GM18507 (cell line): ENCODE measurements around the gene TAS1R1.

Experiments used
- DNase-seq: peaks from one replicate; pipeline ENCODE4 v3.0.0; 2011; ENCODE audit warnings: low read depth; ENCODE audit not compliant: insufficient read length; ENCODE audit errors: extremely low spot score
- FAIRE-seq: peaks from 2 replicates; lab custom pipeline; 2011; peaks lifted over from hg19 to GRCh38; lab: Jason Lieb, UNC

Gene TAS1R1

DNA sequence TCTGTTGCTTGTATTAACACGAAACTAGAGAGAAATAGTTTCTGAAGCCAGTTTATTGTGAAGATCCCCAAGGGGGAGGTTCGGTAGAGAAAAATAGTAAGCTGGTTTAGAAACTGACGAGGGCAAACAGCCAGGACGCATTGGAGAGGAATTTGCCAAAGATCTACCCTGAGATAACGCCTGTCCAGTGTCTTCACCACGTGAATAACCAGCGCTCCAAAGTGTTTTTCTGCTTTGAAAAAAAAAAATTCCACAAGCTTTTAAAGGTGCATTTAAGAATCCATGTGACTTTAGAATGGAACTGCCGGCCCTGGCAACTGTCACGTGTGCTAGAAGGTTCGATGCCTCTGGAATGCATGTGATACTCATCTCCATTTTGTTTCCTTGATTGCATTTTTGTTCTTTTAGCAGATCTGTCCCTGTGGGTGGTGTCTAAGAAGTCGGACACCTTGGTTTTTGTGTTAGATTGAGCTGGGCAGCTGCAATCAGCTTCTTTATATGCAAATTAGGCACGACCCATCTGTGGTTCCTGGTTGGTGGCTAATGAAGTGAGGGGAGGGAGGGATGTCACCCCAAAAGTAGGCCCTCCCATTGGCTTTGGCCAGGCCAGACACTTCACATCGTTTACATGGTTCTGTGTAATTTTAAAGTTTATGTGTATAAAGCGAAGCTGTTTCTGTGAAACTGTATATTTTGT lies 68.3 kb downstream of the TAS1R1 start:
- peak; percentile 5 for FAIRE-seq

DNA sequence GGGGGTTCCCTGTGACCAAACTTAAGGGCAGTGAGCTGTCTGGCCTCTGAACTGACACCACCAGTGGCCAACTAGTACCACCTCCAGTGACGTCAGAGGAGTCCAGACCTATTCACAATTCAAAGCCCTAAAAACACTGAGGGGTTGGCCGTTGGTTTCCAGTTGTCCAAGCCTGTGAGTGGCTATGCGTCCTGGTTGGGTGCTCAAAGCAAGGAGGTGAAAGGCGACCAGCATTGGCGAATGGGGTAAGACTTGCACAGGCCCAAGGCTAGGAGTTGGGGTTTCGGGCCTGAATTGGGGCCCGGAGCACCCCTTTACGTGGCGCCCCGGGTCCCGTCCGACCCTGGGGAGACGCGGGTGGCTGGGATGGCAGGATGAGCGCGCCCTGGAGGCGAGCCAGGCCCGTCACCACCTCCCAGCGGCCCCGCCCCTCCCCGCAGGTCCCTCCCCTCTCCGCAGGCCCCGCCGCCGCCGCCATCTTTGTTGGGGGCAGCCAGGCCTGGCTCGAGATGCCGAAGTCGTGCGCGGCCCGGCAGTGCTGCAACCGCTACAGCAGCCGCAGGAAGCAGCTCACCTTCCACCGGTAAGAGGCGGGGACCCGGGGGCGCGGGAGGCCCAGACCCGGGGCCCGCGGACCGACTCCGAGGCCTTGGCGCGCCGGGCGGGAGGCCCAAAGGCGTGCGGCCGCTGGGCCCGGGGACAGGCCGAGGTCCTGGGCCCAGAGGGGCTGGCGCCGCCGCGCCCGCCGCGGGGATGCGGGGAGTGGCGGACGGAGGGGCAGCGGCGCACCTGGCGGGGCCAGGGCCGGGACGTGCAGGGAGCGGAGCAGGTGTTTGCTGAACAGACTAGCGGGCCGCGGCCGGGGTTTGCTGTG lies 69.8 kb downstream of the TAS1R1 start, which contains the start of gene THAP3:
THAP3 (plus strand) TSS at position 159 of the 874 bp plus-strand sequence; CDS start at position 510, 351 bp downstream.
- DNase-seq (peak; percentile 84), FAIRE-seq (peak; percentile 86)

More for the DNA sequence above, 68.3 kb downstream of the TAS1R1 start:
- DNase-seq, result no peak

- DNase-seq (no peak), FAIRE-seq (peak; percentile 48)
Observed at GRCh38 chr1:6625584-6626149, 70.6 kb downstream of the TAS1R1 start.

GRCh38 chr1:6627031-6627430 lies 71.9 kb downstream of the TAS1R1 start:
- no peak for FAIRE-seq

DNA sequence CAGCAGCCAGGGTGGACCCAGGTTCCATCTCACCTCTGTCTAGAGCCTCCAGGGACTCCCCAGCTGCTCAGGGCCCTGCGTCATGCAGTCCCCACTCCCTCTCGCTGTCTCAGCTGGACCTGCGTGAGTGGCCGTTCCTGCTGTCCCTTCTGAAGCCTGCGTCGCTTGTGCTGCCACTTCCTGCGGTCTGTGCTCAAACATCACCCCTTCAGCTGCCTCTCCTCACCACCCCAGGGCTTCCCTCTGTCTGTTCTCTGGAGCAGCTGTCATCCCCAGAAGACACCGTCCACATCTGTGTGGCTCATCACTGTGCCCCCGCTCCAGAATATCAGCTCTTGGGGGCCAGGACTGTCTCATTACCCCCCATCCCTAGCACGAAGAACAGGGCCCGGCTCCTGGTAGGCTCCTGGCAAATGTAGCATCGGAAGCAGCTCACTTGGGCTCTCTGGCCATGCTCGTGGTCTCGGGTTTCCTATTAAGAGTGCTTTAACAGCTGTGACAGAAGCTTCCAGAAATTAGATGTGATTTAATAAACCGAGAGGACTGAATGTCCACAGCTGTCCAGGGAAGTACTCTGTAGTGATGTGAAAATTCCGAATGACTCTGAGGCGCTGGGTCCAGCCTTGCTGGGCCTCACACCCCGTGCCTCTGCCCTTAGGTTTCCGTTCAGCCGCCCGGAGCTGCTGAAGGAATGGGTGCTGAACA lies 72.9 kb downstream of the TAS1R1 start:
- FAIRE-seq, result no peak
- no peak for DNase-seq

More at GRCh38 chr1:6627031-6627430, 71.9 kb downstream of the TAS1R1 start:
- no peak for DNase-seq

DNA sequence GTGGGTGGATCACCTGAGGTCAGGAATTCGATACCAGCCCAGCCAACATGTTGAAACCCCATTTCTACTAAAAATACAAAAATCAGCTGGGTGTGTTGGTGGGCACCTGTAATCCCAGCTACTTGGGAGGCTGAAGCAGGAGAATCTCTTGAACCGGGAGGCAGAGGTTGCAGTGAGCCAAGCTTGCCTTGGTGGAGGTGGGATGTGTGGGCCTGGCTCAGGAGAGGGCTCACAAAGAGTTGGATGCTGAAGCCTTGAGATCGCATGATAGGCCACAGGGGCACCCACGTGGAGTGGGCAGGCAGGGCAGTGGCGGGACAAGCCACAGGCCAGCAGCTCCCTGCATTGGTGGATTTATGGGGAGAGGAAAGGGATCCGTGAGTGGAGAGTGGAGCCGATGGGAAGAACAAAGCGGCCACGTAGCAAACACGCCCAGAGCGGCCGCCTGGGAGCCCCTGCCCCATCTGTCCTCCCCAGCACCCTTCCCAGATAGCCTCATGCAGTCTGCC lies 73.9 kb downstream of the TAS1R1 start:
- FAIRE-seq, result no peak
- DNase-seq, result no peak
